GM13976 (cell line): Measurements from ENCODE around the gene TJP1.
"Not testable (repeated sequence)": the region's sequence is repeated elsewhere in the genome, so short reads cannot be mapped to it uniquely, and the experiment has no call there.

Source experiments
- DNase-seq: peaks from one replicate; pipeline ENCODE4 v3.0.0; 2012; ENCODE audit warnings: low spot score
- CTCF ChIP-seq: IDR thresholded peaks from 2 replicates; pipeline ENCODE4 v1.5.1; 2012; ENCODE audit warnings: borderline replicate concordance, mild to moderate bottlenecking; ENCODE audit not compliant: insufficient read depth; ENCODE audit errors: extremely low read depth, missing control alignments, control extremely low read depth
- in situ Hi-C: fragments of 300-500 bp; cut with MboI; formaldehyde crosslinking; loops from one replicate; pipeline ENCODE4 v1.12.0; 2022; ENCODE audit warnings: low sequenced_read_pairs, mixed read lengths, inconsistent platforms; ENCODE audit not compliant: unreplicated experiment

Gene TJP1

GRCh38 chr15:29681166-29681845 lies 141.0 kb downstream of the TJP1 start:
- no peak for DNase-seq
- TF ChIP-seq CTCF: no peak
- in situ Hi-C loops: no loop called here

GRCh38 chr15:29680465-29681165 lies 141.7 kb downstream of the TJP1 start:
- DNase-seq: no peak
- no peak for TF ChIP-seq CTCF
- in situ Hi-C loops: no loop called here

- TF ChIP-seq CTCF: no peak
- in situ Hi-C loops: no loop called here
- DNase-seq: no peak
Measured at GRCh38 chr15:29678504-29679034, 143.7 kb downstream of the TJP1 start.

- TF ChIP-seq CTCF: no peak
- in situ Hi-C loops: no loop called here
- no peak for DNase-seq
Measured at GRCh38 chr15:29677871-29678461, 144.3 kb downstream of the TJP1 start.

- TF ChIP-seq CTCF: no peak
- in situ Hi-C loops: no loop called here
- no peak for DNase-seq
Measured at GRCh38 chr15:29677455-29677854, 144.8 kb downstream of the TJP1 start.

- no peak for DNase-seq
- in situ Hi-C loops: no loop called here
- TF ChIP-seq CTCF: no peak
Measured at GRCh38 chr15:29676961-29677402, 145.3 kb downstream of the TJP1 start.

GRCh38 chr15:29676374-29676960 lies 145.8 kb downstream of the TJP1 start:
- in situ Hi-C loops, DNase-seq: not testable (repeated sequence)
